Endodermal cell (in vitro differentiated cells): ENCODE data around the gene XDH. TPM values are rescaled to one million over a fixed set of nuclear protein-coding genes. Genes with fewer than 3 reads are reported as not detected.
A peak's percentile ranks its signal among the peaks of the same experiment; 100 is the strongest.

ENCODE experiments used
- DNase-seq: peaks from one replicate; pipeline ENCODE4 v3.0.0-alpha.2; 2017
- H3K27ac ChIP-seq: 2 replicates; pipeline ENCODE4 v1.5.1; 2013; ENCODE audit warnings: mild to moderate bottlenecking, low read depth, low read length, moderate library complexity
- H3K27me3 ChIP-seq: 2 replicates; pipeline ENCODE4 v1.6.1; 2013; ENCODE audit warnings: mild to moderate bottlenecking, low read length, moderate library complexity; ENCODE audit not compliant: insufficient read depth, control insufficient read depth, poor library complexity, severe bottlenecking
- H3K36me3 ChIP-seq: 2 replicates; pipeline ENCODE4 v1.7.0; 2013; ENCODE audit warnings: mild to moderate bottlenecking, low read length, moderate library complexity; ENCODE audit not compliant: control insufficient read depth, insufficient read depth
- H3K4me1 ChIP-seq: one replicate; pipeline ENCODE4 v1.7.0; 2013; ENCODE audit warnings: low read length; ENCODE audit not compliant: control insufficient read depth, insufficient read depth
- H3K4me3 ChIP-seq: 2 replicates; pipeline ENCODE4 v1.5.1; 2013; ENCODE audit warnings: mild to moderate bottlenecking, low read length, moderate library complexity
- H3K9ac ChIP-seq: 2 replicates; pipeline ENCODE4 v1.6.1; 2013; ENCODE audit warnings: mild to moderate bottlenecking, low read length, moderate library complexity; ENCODE audit not compliant: poor library complexity, severe bottlenecking; ENCODE audit errors: extremely low read depth
- H3K9me3 ChIP-seq: 2 replicates; pipeline ENCODE4 v1.6.1; 2013; ENCODE audit warnings: mild to moderate bottlenecking, low read length, moderate library complexity; ENCODE audit not compliant: control insufficient read depth
- H3K27ac Mint-ChIP-seq: 2 replicates; pipeline ENCODE4 v1.8.0; 2020; ENCODE audit warnings: mixed read lengths
- H3K27me3 Mint-ChIP-seq: 2 replicates; pipeline ENCODE4 v1.8.0; 2021; ENCODE audit warnings: mild to moderate bottlenecking, mixed read lengths; ENCODE audit not compliant: insufficient read depth
- H3K36me3 Mint-ChIP-seq: 2 replicates; pipeline ENCODE4 v1.8.0; 2020; ENCODE audit warnings: low read depth, mixed read lengths
- H3K4me1 Mint-ChIP-seq: 2 replicates; pipeline ENCODE4 v1.8.0; 2020; ENCODE audit warnings: mixed read lengths
- H3K4me3 Mint-ChIP-seq: 2 replicates; pipeline ENCODE4 v1.8.0; 2020; ENCODE audit warnings: mild to moderate bottlenecking, moderate library complexity, mixed read lengths
- H3K9me3 Mint-ChIP-seq: 2 replicates; pipeline ENCODE4 v1.8.0; 2020; ENCODE audit warnings: mild to moderate bottlenecking, mixed read lengths
- WGBS, 2 experiments: methylation state at CpG; one replicate each; pipeline versions ENCODE4 v1.1.5 to v1.1.7; 2013; ENCODE audit warnings: missing lambda C conversion rate in 2 of 2, mixed read lengths in 1 of 2; ENCODE audit not compliant: insufficient coverage in 1 of 2, insufficient read length in 1 of 2; 5-methylcytosine and 5-hydroxymethylcytosine counted together
- total RNA-seq, 2 donors: library from RNA; stranded (reverse); fragmentation: NEBNext Ultra II Directional in 1 of 2; extraction: Animal tissue kit (Norgen Biotek cat#: 25700) in 1 of 2; gene quantifications; 2 replicates in 1 of 2; 3 replicates in 1 of 2; pipeline ENCODE4 v1.2.1, GENCODE V29; 2021
- TF ChIP-seq, protein P1 (sequence below): fragments of 200-600 bp; sonication (generic); conservative IDR thresholded peaks from 2 replicates; pipeline ENCODE4 v1.5.0; 2021; ENCODE audit warnings: antibody characterized with exemption, mild to moderate bottlenecking

The XDH gene
- total RNA-seq, 2 donors from 2014 or later, result 1.9 to 4.0 TPM

- TF ChIP-seq, protein P1, sequence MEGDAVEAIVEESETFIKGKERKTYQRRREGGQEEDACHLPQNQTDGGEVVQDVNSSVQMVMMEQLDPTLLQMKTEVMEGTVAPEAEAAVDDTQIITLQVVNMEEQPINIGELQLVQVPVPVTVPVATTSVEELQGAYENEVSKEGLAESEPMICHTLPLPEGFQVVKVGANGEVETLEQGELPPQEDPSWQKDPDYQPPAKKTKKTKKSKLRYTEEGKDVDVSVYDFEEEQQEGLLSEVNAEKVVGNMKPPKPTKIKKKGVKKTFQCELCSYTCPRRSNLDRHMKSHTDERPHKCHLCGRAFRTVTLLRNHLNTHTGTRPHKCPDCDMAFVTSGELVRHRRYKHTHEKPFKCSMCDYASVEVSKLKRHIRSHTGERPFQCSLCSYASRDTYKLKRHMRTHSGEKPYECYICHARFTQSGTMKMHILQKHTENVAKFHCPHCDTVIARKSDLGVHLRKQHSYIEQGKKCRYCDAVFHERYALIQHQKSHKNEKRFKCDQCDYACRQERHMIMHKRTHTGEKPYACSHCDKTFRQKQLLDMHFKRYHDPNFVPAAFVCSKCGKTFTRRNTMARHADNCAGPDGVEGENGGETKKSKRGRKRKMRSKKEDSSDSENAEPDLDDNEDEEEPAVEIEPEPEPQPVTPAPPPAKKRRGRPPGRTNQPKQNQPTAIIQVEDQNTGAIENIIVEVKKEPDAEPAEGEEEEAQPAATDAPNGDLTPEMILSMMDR, result no peak
- Histone ChIP-seq H3K4me3 (no peak overlapping the region), H3K9me3 (no peaks in the 10 kb centered on the region), H3K36me3 (no peaks in the 10 kb centered on the region), H3K27ac (no peak overlapping the region), H3K4me1 (peaks cover 18% of the 10 kb centered on the region), H3K9ac (no peak overlapping the region), H3K27me3 (no peaks in the 10 kb centered on the region)
- H3K27me3 Mint-ChIP-seq, result peaks cover 9% of the 10 kb centered on the region
- no peaks in the 10 kb centered on the region for H3K36me3 Mint-ChIP-seq
- peak; percentile 45 for DNase-seq
- no peak overlapping the region for H3K27ac Mint-ChIP-seq
- WGBS, 2 experiments, result 80 to 97% methylated on average over 1 of the region's 1 CpG
- H3K9me3 Mint-ChIP-seq, result no peaks in the 10 kb centered on the region
- H3K4me3 Mint-ChIP-seq, result no peak overlapping the region
- peaks cover 49% of the 10 kb centered on the region for H3K4me1 Mint-ChIP-seq
These were observed 116.8 kb downstream of the XDH start for GRCh38 chr2:31297751-31298150.

DNA sequence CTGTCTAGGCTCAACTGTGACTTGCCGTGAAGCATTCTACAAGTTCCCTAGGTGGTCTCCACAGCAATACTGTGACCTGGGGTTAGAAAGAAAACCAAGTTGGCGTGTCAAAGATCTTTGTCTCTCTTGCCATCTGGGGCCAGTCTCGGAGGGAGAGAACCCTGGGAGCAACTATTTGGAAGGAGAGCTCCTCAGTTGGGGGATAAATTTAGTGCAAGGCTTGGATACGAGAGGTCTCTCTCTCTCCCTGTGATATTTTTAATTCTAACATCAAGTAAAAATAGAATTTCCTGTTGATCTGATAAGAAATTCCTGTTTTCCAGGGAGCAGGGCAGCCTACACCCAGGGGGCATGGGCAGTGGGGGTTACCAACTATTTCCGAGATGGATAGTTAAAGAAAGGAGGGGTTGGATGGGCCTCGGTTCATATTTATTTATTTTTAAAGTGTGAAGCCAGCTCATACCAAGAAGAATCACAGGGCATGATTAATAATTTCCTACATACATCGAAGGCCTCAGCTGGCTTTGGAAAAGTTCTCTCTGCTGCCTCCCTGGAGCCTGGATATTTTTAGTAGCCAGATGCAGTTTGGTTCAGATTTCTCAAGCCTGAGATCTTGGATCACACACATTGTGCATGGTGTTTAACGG lies 117.8 kb downstream of the XDH start:
- H3K4me1 ChIP-seq, result peaks cover 18% of the 10 kb centered on the region

GRCh38 chr2:31294196-31294595 lies 120.3 kb downstream of the XDH start:
- H3K4me3 ChIP-seq, result no peak overlapping the region
- no peaks in the 10 kb centered on the region for H3K9me3 ChIP-seq
- H3K27me3 ChIP-seq, result no peaks in the 10 kb centered on the region
- H3K9ac ChIP-seq, result no peak overlapping the region
- no peaks in the 10 kb centered on the region for H3K36me3 ChIP-seq
- no peak overlapping the region for H3K27ac ChIP-seq
- H3K9me3 Mint-ChIP-seq, result peaks cover 1% of the 10 kb centered on the region
- no peak overlapping the region for H3K27ac Mint-ChIP-seq
- TF ChIP-seq, protein P1, result no peak
- 82 to 93% methylated on average over 1 of the region's 1 CpG for WGBS, 2 experiments
- no peaks in the 10 kb centered on the region for H3K36me3 Mint-ChIP-seq
- H3K27me3 Mint-ChIP-seq, result peaks cover 6% of the 10 kb centered on the region
- H3K4me3 Mint-ChIP-seq, result no peak overlapping the region
- DNase-seq, result no peak
- peaks cover 11% of the 10 kb centered on the region for H3K4me1 ChIP-seq
- peaks cover 35% of the 10 kb centered on the region for H3K4me1 Mint-ChIP-seq

More for the DNA sequence above, 117.8 kb downstream of the XDH start:
- Mint-ChIP-seq H3K27me3 (peaks cover 6% of the 10 kb centered on the region), H3K4me1 (peaks cover 49% of the 10 kb centered on the region), H3K36me3 (no peaks in the 10 kb centered on the region), H3K27ac (no peak overlapping the region), H3K9me3 (no peaks in the 10 kb centered on the region), H3K4me3 (no peak overlapping the region)
- no peaks in the 10 kb centered on the region for H3K9me3 ChIP-seq
- peak overlapping the region; percentile 42 for H3K27ac ChIP-seq
- WGBS, 2 experiments, result 75 to 90% methylated on average over 5 to 8 of the region's 8 CpGs
- TF ChIP-seq, protein P1, result no peak
- no peak overlapping the region for H3K4me3 ChIP-seq
- no peak overlapping the region for H3K9ac ChIP-seq
- no peak for DNase-seq
- no peaks in the 10 kb centered on the region for H3K27me3 ChIP-seq
- H3K36me3 ChIP-seq, result no peaks in the 10 kb centered on the region
